Measurements from ENCODE around the gene DMRT1. TPM values are rescaled to one million over a fixed set of nuclear protein-coding genes. Genes with fewer than 3 reads are reported as not detected.
A peak's percentile ranks its signal among the peaks of the same experiment; 100 is the strongest.
"Not testable (repeated sequence)": the region's sequence is repeated elsewhere in the genome, so short reads cannot be mapped to it uniquely, and the experiment has no call there.

The DMRT1 gene
- total RNA-seq, 1 donor from 2014 or later, result not detected

GRCh38 chr9:899440-900184, 58.1 kb downstream of the DMRT1 start:
- DNase-seq (ENCODE audit: low read depth), result no peak
- TF ChIP-seq CTCF (conservative IDR thresholded peaks at IDR 0.05; ENCODE audit: low read depth, low read length), result no peak
- H3K4me3 ChIP-seq (ENCODE audit: low read depth, low read length), result no peak overlapping the region

- no peak for DNase-seq (ENCODE audit: low read depth)
- TF ChIP-seq CTCF (conservative IDR thresholded peaks at IDR 0.05; ENCODE audit: low read depth, low read length), result no peak
- no peak overlapping the region for H3K4me3 ChIP-seq (ENCODE audit: low read depth, low read length)
These were observed 62.4 kb downstream of the DMRT1 start for GRCh38 chr9:903886-904285.

- H3K4me3 ChIP-seq (ENCODE audit: low read depth, low read length), result no peak overlapping the region
- no peak for TF ChIP-seq CTCF (conservative IDR thresholded peaks at IDR 0.05; ENCODE audit: low read depth, low read length)
- DNase-seq (ENCODE audit: low read depth), result no peak
These were observed 64.4 kb downstream of the DMRT1 start for GRCh38 chr9:905906-906305.

DNA sequence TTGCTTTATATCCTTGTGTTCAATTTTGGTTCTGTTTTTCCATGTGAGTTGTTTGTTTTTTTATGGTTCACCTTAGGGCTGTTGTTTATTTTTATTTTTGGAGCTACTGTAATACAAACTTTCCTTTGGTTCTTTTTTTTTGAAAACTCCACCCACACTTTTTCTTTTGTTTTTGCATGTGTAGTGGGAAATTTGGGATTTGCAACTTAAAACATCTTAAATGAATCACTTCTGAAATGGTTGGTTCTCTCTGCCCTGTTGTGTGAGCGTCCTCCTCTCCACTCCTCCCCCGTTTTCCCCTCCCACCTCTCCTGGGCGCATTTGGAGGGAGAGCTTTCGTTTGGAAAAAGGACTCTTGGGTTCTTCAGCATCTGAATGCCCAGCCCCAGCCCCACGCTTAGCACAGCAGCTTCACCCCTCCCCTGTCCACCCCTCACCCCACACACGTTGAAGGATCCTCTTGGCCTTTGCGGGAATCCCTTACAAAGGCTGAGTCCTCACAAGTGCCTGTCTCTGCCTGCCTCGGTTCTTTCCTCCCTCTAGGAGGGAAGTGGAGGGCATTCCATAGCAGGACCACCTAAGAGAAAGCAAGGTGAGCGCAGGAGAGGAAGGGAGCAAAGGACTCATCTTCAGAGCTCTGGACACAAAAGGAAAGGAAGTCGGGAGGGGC, 67.2 kb downstream of the DMRT1 start:
- no peak for TF ChIP-seq CTCF (conservative IDR thresholded peaks at IDR 0.05; ENCODE audit: low read depth, low read length)
- no peak overlapping the region for H3K4me3 ChIP-seq (ENCODE audit: low read depth, low read length)
- no peak for DNase-seq (ENCODE audit: low read depth)

DNA sequence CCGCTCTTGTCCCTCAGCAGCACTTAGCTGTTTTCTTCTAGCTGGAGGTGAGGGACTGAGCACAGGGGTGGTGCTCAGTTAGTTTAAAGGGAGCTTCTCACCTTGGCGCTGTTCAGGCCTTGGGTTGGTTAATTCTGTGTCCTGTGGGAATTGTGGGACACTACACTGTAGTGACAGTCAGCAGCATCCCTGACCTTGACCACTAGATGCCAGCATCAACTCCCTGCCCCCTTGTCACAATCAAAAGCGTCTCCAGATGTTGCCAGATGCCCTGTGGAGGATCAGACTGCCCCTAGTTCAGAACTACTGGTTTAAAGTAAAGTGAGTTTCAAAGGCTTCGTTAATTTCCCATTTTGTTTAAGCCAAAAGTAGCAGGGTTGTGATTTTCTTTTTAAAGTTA, 69.5 kb downstream of the DMRT1 start:
- DNase-seq (ENCODE audit: low read depth), result no peak
- peak; percentile 31 for TF ChIP-seq CTCF (conservative IDR thresholded peaks at IDR 0.05; ENCODE audit: low read depth, low read length)
- no peak overlapping the region for H3K4me3 ChIP-seq (ENCODE audit: low read depth, low read length)

DNA sequence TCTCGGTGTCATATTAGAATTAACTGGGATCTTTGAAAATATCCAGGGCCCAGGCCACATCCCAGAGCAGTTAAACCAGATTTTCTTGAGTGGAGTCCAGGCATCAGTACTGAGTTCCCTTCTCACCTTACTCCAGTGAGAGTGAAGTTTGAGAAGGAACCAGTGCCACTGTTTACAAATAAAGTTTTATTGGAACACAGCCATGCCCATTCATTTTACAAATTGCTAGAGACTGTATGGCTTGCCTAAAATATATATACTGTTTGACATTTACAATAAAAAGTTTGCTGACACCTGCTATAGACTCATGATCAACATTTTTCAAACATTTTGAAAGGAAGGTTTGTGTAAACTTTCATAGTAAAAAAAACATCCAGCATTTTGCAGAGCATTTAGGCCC, 71.3 kb downstream of the DMRT1 start:
- TF ChIP-seq CTCF (conservative IDR thresholded peaks at IDR 0.05; ENCODE audit: low read depth, low read length), result no peak
- no peak overlapping the region for H3K4me3 ChIP-seq (ENCODE audit: low read depth, low read length)
- DNase-seq (ENCODE audit: low read depth), result no peak

DNA sequence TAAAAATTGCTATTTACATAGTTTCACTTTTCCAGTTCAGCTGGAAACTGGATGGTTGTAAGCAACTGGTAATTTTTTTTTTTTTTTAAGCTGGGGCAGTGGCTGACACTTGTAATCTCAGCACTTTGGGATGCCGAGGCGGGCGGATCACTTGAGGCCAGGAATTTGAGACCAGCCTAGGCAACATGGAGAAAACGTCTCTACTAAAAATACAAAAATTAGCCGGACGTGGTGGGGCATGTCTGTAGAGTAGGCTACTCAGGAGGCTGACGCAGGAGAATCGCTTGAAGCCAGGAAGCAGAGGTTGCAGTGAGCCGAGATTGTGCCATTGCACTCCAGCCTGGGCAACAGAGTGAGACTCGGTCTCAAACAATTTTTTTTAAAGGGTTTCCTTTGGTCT, 72.0 kb downstream of the DMRT1 start:
- not testable (repeated sequence) for H3K4me3 ChIP-seq (ENCODE audit: low read depth, low read length); DNase-seq (ENCODE audit: low read depth)
